ENCODE results near the gene BMPR1A.

Gene BMPR1A

DNA sequence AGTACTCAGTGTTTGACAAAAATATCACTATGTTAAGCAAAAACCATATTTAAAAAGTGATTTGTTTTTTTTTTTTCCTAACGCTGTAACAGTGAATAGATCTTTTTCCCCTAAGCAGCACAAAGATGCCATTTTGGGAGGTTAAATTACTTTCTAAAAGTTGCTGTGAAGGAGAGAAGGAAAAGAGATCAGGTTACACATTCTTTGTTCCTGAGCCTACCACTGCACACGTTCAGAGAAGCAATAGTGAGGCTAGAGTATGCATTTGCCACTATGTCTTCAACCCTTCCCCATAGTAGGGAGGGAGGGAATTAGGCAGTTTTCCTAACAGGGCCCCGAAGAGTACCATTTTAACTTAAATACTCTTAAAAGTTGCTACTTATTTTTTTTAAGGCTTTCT, 38.9 kb downstream of the BMPR1A start:
- Mint-ChIP-seq H3K27ac (no peak overlapping the region), H3K4me3 (no peak overlapping the region), H3K9me3 (no peaks in the 10 kb centered on the region), H3K4me1 (ENCODE audit: low read depth) (peaks cover 16% of the 10 kb centered on the region), H3K27me3 (no peaks in the 10 kb centered on the region), H3K36me3 (ENCODE audit: low read depth) (no peaks in the 10 kb centered on the region)
- no peak for DNase-seq

DNA sequence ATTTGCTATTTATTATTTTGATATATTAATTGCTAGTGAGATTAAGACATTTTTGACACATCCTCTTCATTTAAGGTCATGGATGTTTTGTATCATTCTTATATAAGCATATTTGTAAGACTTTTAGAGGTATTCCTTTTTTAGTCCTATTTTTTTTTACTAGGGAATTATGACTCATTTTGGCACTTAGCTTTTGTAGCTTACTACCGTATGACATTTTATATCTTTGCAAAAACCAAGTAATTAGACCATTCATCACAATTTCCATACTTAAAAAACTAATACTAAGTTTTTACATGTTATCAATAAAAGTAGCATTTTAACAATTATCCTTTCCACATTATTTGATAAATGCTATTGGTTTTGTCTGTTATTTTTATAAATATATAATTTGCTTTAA, 41.6 kb downstream of the BMPR1A start:
- H3K9me3 Mint-ChIP-seq, result no peaks in the 10 kb centered on the region
- H3K36me3 Mint-ChIP-seq (ENCODE audit: low read depth), result no peaks in the 10 kb centered on the region
- H3K27me3 Mint-ChIP-seq, result no peaks in the 10 kb centered on the region
- no peak for DNase-seq
- no peak overlapping the region for H3K4me3 Mint-ChIP-seq
- H3K4me1 Mint-ChIP-seq (ENCODE audit: low read depth), result peaks cover 21% of the 10 kb centered on the region
- H3K27ac Mint-ChIP-seq, result no peak overlapping the region

DNA sequence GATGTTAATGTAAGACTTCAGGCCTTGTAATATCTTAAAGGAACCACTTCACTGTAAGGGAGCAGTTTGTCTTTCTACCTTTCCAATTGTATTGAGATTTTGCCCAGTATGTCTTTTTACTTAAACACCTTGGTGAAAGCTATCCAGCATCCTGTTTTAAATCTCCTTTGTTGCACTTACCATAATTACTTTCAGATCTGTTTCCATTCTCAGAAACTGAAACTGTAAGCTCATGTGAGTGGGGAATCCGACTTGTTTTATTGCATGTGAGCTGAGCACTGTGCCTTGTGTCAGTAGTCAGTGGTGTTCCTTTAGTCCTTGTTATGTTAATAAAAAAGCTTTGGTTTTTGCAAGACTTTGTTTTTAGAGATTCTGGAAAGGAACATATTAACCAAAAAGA, 42.2 kb downstream of the BMPR1A start:
- no peak overlapping the region for H3K4me3 Mint-ChIP-seq
- H3K27me3 Mint-ChIP-seq, result no peaks in the 10 kb centered on the region
- DNase-seq, result no peak
- peaks cover 21% of the 10 kb centered on the region for H3K4me1 Mint-ChIP-seq (ENCODE audit: low read depth)
- no peaks in the 10 kb centered on the region for H3K36me3 Mint-ChIP-seq (ENCODE audit: low read depth)
- H3K9me3 Mint-ChIP-seq, result no peaks in the 10 kb centered on the region
- no peak overlapping the region for H3K27ac Mint-ChIP-seq

DNA sequence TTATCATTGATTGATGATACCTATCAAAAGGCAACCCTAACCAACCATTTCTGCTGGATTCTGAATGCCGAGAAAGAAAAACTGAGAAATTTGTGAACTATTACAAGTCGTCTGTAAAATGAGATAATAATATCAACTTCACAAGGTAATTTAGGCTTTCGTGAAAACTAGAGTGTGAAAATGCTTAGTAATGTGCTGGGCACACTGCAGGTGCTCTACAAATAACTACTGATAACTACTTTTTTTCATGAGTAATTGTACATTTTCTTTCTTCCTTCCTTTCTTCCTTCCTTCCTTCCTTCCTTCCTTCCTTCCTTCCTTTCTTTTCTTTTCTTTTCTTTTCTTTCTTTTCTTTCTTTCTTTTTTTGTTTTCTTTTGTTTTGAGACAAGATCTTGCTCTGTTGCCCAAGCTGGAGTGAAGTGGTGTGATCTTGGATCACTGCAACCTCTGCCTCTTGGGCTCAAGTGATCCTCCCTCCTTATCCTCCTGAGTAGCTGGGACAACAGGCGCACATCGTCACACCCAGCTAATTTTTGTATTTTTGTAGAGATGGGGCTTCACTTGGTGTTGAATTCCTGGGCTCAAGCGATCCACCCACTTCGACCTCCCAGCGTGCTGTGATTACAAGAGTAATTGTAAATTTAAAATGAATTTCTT, 42.9 kb downstream of the BMPR1A start:
- peaks cover 21% of the 10 kb centered on the region for H3K4me1 Mint-ChIP-seq (ENCODE audit: low read depth)
- H3K27ac Mint-ChIP-seq, result no peak overlapping the region
- no peak overlapping the region for H3K4me3 Mint-ChIP-seq

DNA sequence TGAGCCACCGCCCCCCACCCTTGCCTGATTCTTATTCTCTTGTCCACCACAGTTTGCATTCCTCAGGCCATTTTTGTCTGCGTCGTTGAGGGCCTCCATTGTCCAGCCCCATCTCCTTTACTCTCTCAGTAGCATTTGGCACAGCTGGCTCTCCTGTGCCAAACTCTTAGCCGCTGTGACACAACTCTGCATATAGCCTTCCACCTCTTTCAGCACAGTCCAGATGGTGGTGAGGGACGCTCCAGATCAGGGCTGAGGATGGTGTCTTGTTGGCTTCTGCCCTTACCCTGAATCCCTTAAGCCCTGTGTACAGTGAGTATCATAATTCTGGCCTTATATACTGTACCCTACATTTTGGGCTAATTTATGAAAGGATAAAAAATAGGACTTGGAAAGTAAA, 45.6 kb downstream of the BMPR1A start:
- Mint-ChIP-seq H3K9me3 (no peaks in the 10 kb centered on the region), H3K27ac (no peak overlapping the region), H3K4me1 (ENCODE audit: low read depth) (peaks cover 21% of the 10 kb centered on the region), H3K27me3 (no peaks in the 10 kb centered on the region), H3K36me3 (ENCODE audit: low read depth) (no peaks in the 10 kb centered on the region), H3K4me3 (no peak overlapping the region)
- DNase-seq, result no peak

More for the DNA sequence above, 42.9 kb downstream of the BMPR1A start:
- Mint-ChIP-seq H3K9me3 (no peaks in the 10 kb centered on the region), H3K36me3 (ENCODE audit: low read depth) (no peaks in the 10 kb centered on the region), H3K27me3 (no peaks in the 10 kb centered on the region)
- no peak for DNase-seq

DNA sequence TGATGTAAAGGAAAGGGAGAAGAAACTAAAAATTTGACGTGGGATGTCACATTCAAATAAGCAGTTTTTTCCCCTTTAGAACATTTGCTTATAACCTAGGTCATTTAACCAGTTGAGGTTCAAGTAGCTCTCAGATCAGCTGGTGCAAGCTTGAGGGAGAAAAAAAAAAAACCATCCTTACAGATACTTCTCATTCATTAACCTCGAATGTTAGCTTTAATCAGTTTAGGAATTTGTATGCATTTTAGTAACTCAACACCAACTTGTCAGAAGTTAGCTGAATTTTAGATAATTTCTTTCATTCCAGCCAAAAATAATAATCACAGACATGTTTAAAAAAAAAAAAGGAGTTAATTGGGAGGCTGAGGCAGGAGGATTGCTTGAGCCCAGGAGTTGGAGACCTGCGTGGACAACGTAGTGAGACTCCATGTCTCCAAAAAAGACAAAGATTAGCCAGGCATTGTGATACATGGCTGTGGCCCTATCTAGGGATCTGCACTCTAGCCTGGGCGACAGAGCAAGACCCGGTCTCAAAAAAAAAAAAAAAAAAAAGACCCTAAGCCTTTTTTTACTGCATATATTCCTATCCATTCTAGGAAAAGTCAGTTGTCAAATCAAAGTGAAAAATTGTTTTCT, 46.2 kb downstream of the BMPR1A start:
- DNase-seq, result no peak
- Mint-ChIP-seq H3K9me3 (no peaks in the 10 kb centered on the region), H3K36me3 (ENCODE audit: low read depth) (no peaks in the 10 kb centered on the region), H3K27ac (no peak overlapping the region), H3K4me3 (no peak overlapping the region), H3K4me1 (ENCODE audit: low read depth) (peaks cover 18% of the 10 kb centered on the region), H3K27me3 (no peaks in the 10 kb centered on the region)

DNA sequence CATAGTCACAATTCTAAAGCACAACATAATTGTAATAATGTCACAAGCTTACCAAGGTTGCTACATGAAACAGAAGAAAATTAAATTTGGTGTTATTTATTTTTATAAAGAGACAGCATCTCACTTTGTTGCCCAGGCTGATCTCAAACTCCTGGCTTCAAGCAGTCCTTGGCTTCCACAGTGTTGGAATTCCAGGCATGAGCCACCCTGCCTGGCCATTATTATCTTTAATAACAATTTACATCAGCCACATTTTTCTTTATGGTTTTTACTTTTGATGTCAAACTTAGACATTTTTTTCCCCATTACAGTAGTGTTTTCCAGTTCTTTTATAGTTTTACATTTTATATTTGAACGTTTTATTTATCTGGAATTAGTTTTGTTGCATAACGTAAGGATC, 46.7 kb downstream of the BMPR1A start:
- Mint-ChIP-seq H3K4me1 (ENCODE audit: low read depth) (peaks cover 17% of the 10 kb centered on the region), H3K27me3 (no peaks in the 10 kb centered on the region)
- DNase-seq, result no peak

DNA sequence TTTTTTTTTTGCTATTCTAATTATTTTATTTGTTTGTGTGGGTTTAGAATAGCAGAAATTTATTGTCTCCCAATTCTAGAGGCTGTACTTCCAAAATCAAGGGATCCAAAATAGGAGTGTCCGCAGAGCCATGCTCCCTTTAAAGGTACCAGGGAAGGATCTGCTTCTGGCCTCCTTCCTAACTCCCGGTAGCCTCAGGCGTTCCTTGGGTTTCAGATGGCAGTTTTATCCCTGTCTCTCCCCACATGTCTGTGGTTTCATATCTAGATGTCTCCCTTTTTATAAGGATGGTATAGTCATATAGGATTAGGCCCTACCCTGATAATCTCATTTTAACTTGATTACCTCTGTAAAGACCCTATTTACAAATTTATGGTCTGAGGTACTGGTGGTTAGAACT, 48.4 kb downstream of the BMPR1A start:
- DNase-seq, result no peak
- H3K4me1 Mint-ChIP-seq (ENCODE audit: low read depth), result peaks cover 4% of the 10 kb centered on the region
- no peaks in the 10 kb centered on the region for H3K27me3 Mint-ChIP-seq
- no peaks in the 10 kb centered on the region for H3K9me3 Mint-ChIP-seq
- no peak overlapping the region for H3K27ac Mint-ChIP-seq
- no peaks in the 10 kb centered on the region for H3K36me3 Mint-ChIP-seq (ENCODE audit: low read depth)
- no peak overlapping the region for H3K4me3 Mint-ChIP-seq

More for the DNA sequence above, 46.7 kb downstream of the BMPR1A start:
- Mint-ChIP-seq H3K4me3 (no peak overlapping the region), H3K36me3 (ENCODE audit: low read depth) (no peaks in the 10 kb centered on the region), H3K27ac (no peak overlapping the region), H3K9me3 (no peaks in the 10 kb centered on the region)

DNA sequence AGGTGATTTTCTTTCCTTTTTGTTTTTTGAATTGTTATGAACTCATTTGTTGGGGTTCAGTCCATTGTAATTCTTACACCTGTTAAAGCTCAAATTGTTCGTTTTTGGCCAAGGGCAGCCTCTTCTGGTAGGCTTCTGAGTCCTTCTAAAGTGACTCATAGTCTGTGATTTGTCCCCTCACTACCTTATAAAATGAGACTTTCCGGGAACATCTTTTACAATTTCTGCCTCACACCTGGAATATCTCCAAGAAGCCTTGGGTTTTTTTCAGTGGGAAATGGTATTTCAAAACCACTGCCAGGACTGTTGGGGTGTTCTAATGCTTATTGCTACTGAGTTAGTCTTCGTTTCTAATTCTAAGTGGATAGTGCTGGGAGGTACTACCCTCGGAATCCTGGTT, 56.7 kb downstream of the BMPR1A start:
- no peak for DNase-seq
- H3K4me3 Mint-ChIP-seq, result no peak overlapping the region
- no peaks in the 10 kb centered on the region for H3K4me1 Mint-ChIP-seq (ENCODE audit: low read depth)
- H3K9me3 Mint-ChIP-seq, result no peaks in the 10 kb centered on the region
- no peaks in the 10 kb centered on the region for H3K36me3 Mint-ChIP-seq (ENCODE audit: low read depth)
- H3K27me3 Mint-ChIP-seq, result no peaks in the 10 kb centered on the region
- H3K27ac Mint-ChIP-seq, result no peak overlapping the region

DNA sequence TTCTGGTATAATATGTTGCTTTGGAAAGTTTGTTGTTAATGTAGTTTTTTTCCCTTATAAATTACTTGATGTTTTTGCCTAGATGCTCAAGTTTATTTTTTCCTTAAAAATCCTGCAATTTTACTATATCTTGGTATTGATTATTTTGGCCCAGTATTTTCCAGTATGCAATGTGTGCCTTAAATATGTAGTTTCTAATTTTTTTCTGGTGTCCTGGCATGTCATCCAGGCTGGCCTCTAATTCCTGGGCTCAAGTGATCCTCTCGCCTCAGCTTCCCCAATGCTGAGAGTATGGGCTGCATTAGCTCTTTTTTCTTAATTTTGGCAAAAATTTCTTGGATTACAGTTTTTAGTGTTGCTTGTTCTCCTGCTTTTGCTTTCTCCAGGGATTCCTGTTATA, 57.6 kb downstream of the BMPR1A start:
- Mint-ChIP-seq H3K9me3 (no peaks in the 10 kb centered on the region), H3K27ac (no peak overlapping the region), H3K36me3 (ENCODE audit: low read depth) (no peaks in the 10 kb centered on the region), H3K27me3 (no peaks in the 10 kb centered on the region), H3K4me3 (no peak overlapping the region), H3K4me1 (ENCODE audit: low read depth) (no peaks in the 10 kb centered on the region)
- no peak for DNase-seq

DNA sequence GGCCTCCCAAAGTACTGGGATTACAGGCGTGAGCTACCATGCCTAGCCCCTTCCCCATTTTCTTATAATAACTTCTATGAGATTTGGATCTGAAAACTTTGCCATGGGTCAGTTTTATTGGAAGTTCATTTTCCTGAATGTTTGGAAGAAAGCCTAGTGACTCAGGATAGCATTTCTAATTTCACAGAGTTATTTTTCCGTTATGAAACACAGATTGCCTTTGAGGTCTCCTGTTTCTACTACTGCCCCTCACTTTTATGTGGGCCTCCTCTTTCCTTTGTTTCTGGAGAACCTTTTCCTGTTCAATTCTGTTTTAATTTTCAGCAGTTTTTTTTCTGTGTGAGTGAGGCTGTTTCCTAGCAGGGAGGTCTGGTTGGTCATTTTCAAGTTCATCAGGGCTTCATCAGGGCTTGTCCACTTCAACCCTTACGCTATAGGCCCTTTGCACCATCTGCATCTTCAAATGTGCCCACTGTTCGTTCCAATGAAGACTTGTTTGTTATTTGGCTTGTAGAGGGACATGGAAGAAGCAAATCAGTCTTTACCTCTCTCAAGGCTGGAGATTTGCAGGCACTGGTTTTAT, 58.7 kb downstream of the BMPR1A start:
- H3K4me1 Mint-ChIP-seq (ENCODE audit: low read depth), result no peaks in the 10 kb centered on the region
- no peak overlapping the region for H3K4me3 Mint-ChIP-seq
- DNase-seq, result no peak
- H3K27me3 Mint-ChIP-seq, result no peaks in the 10 kb centered on the region
- no peak overlapping the region for H3K27ac Mint-ChIP-seq
- H3K36me3 Mint-ChIP-seq (ENCODE audit: low read depth), result no peaks in the 10 kb centered on the region
- no peaks in the 10 kb centered on the region for H3K9me3 Mint-ChIP-seq

DNA sequence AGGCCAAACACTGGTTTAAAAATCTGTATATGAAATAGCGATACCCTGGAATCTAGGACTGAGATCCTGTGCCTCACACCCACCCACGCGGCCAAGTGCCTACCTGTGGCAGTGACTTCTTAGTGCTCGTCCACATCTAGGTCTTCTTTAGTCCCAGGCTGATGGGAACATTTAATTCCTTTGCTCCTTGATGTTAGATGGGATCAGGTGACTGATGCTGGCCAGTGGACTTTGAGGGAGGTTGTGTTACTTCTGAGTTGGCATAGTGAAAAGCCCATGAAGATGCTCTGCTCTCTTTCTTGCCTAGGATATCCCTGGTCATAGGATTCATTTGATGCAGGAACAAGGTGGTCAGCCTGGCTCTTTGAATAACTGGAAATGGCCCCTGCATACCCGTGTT, 59.2 kb downstream of the BMPR1A start:
- Mint-ChIP-seq H3K4me1 (ENCODE audit: low read depth) (no peaks in the 10 kb centered on the region), H3K4me3 (no peak overlapping the region), H3K27ac (no peak overlapping the region), H3K36me3 (ENCODE audit: low read depth) (no peaks in the 10 kb centered on the region), H3K9me3 (no peaks in the 10 kb centered on the region), H3K27me3 (no peaks in the 10 kb centered on the region)
- DNase-seq, result no peak

DNA sequence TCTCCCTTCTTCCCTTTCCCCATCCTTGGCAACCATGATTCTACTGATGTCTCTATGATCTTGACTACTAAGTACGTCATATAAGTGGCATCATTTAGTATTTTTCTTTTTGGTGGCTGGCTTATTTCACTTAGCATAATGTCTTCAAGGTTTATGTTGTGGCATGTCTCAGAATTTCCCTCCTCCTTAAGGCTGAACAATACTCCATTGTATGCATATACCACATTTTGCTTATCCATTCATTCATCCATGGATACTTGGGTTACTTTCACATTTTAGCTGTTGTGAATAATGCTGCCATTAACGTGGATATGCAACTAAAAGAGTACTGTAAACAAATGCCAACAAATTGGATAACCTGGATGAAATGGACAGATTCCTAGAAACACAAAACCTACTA, 60.8 kb downstream of the BMPR1A start:
- no peaks in the 10 kb centered on the region for H3K27me3 Mint-ChIP-seq
- no peak overlapping the region for H3K4me3 Mint-ChIP-seq
- no peak for DNase-seq
- H3K9me3 Mint-ChIP-seq, result no peaks in the 10 kb centered on the region
- H3K27ac Mint-ChIP-seq, result no peak overlapping the region
- no peaks in the 10 kb centered on the region for H3K4me1 Mint-ChIP-seq (ENCODE audit: low read depth)
- no peaks in the 10 kb centered on the region for H3K36me3 Mint-ChIP-seq (ENCODE audit: low read depth)

DNA sequence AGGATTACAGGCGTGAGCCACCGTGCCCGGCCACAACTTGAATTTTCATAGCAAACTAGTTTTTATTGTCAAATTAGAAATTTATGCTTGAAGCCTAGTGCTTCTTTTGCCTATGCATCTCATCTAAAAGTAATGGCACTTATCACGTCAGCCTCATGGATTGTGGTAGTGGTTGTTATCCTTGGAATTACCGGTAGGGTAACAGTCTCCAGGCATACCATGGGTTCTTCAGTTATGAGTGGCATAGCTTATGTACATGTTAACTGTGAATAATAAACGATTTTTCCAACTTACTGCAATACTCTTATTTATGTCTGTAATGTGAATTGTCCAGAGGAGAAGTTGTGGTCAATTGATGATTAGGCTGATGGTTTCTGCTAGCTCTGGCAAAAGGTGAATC, 63.1 kb downstream of the BMPR1A start:
- Mint-ChIP-seq H3K4me3 (no peak overlapping the region), H3K36me3 (ENCODE audit: low read depth) (no peaks in the 10 kb centered on the region), H3K9me3 (no peaks in the 10 kb centered on the region), H3K27me3 (no peaks in the 10 kb centered on the region), H3K4me1 (ENCODE audit: low read depth) (no peaks in the 10 kb centered on the region), H3K27ac (no peak overlapping the region)
- no peak for DNase-seq

DNA sequence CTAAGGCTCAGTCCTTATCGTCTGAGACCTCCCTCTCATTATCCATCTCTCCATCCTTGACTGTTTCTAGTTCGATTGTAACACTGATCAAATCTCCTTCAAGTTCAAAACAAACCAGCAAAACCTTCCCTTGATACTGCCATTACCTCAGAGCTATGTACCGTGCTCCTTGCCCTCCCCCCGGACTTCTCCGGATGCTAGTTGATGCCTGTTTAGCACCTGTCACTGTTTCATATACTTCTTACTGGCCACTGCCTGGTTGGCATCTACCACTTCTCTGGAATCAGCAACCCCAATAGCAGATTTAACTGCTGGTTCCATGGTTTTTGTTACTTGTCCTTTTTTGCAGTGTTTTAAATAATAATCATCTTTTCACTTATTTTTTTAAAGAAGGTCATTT, 64.1 kb downstream of the BMPR1A start:
- Mint-ChIP-seq H3K27ac (no peak overlapping the region), H3K4me1 (ENCODE audit: low read depth) (no peaks in the 10 kb centered on the region), H3K27me3 (no peaks in the 10 kb centered on the region), H3K9me3 (no peaks in the 10 kb centered on the region), H3K4me3 (no peak overlapping the region), H3K36me3 (ENCODE audit: low read depth) (no peaks in the 10 kb centered on the region)
- no peak for DNase-seq

All from activated T-cell treated with anti-CD3 and anti-CD28 coated beads, Interleukin-2, amount 50 U/mL, for 24 hours (primary cell).